ENCODE results near the gene SEC14L1. TPM values are rescaled to one million over a fixed set of nuclear protein-coding genes. Genes with fewer than 3 reads are reported as not detected.
A peak's percentile ranks its signal among the peaks of the same experiment; 100 is the strongest.
"Not testable (repeated sequence)": the region's sequence is repeated elsewhere in the genome, so short reads cannot be mapped to it uniquely, and the experiment has no call there.

The SEC14L1 gene
- total RNA-seq, 1 experiment from 2014 or later = 81.0 TPM

- Mint-ChIP-seq H3K9me3 (no peaks in the 10 kb centered on the region), H3K36me3 (no peaks in the 10 kb centered on the region), H3K27ac (no peak overlapping the region), H3K4me1 (peaks cover 16% of the 10 kb centered on the region), H3K27me3 (ENCODE audit: low read depth) (peaks cover 2% of the 10 kb centered on the region; the same call in 1 of the 2 replicates), H3K4me3 (no peak overlapping the region)
- TF ChIP-seq TEAD1 (CRISPR knock-in tag; IDR thresholded peaks at IDR 0.05) (no peak), ERG (CRISPR knock-in tag; IDR thresholded peaks at IDR 0.05) (no peak), MAX (CRISPR knock-in tag; IDR thresholded peaks at IDR 0.05) (no peak), FOXP1 (CRISPR knock-in tag; IDR thresholded peaks at IDR 0.05; ENCODE audit: borderline replicate concordance) (no peak), GABPB1 (CRISPR knock-in tag; IDR thresholded peaks at IDR 0.05) (0 out of 2 replicates have a peak, but pooled peaks have one; percentile 30)
- TF ChIP-seq, protein P1, sequence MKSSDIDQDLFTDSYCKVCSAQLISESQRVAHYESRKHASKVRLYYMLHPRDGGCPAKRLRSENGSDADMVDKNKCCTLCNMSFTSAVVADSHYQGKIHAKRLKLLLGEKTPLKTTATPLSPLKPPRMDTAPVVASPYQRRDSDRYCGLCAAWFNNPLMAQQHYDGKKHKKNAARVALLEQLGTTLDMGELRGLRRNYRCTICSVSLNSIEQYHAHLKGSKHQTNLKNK (CRISPR knock-in tag; IDR thresholded peaks at IDR 0.05) = no peak
- ATAC-seq (peak; percentile 47), DNase-seq (ENCODE audit: low spot score) (no peak)
- ChIA-PET POLR2A (interaction anchor here (1.1 kb wide), 1 partner anchor 20 kb away, joined by 3 read pairs; no protein-coding TSS in a partner anchor), CTCF (interaction anchor here (0.5 to 2.1 kb wide), 16 partner anchors 12 to 722 kb away, joined by 3 to 10 read pairs (median 4); partner anchors contain the start of genes MGAT5B and SEC14L1)
Measured at GRCh38 chr17:77254951-77255825, 114.4 kb downstream of the SEC14L1 start.

DNA sequence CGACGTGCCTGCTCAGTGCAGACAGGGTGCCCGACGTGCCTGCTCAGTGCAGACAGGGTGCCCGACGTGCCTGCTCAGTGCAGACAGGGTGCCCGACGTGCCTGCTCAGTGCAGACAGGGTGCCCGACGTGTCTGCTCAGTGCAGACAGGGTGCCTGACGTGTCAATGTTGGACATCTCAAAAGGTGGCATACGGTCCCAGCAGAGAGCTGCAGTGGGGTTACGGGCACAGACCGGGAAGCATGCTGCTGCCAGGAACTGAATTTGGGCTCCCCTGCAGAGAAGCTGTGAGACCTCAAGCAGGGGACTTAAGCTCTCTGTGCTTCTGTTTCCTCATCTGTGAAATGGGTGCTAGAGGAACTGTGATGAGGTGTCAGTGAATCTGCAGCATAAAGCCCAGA is 115.2 kb downstream of the SEC14L1 start:
- H3K4me3 Mint-ChIP-seq; ATAC-seq; H3K36me3 Mint-ChIP-seq; H3K27ac Mint-ChIP-seq; H3K27me3 Mint-ChIP-seq (ENCODE audit: low read depth); DNase-seq (ENCODE audit: low spot score); H3K9me3 Mint-ChIP-seq: not testable (repeated sequence)
- ChIA-PET CTCF (interaction anchor here (0.7 to 2.1 kb wide), 10 partner anchors 11 to 388 kb away, joined by 3 to 10 read pairs (median 4); partner anchors contain the start of genes MGAT5B and SEC14L1), POLR2A (interaction anchor here (1.1 kb wide), 1 partner anchor 21 kb away, joined by 3 read pairs; no protein-coding TSS in a partner anchor)
- H3K4me1 Mint-ChIP-seq = peaks cover 16% of the 10 kb centered on the region

GRCh38 chr17:77256710-77257109 is 115.9 kb downstream of the SEC14L1 start:
- ChIA-PET POLR2A (no interaction called here), CTCF (interaction anchor here (0.6 to 2.1 kb wide), 9 partner anchors 10 to 386 kb away, joined by 3 to 6 read pairs (median 3); no protein-coding TSS in a partner anchor)
- Mint-ChIP-seq H3K4me3 (no peak overlapping the region), H3K27ac (no peak overlapping the region), H3K36me3 (no peaks in the 10 kb centered on the region), H3K4me1 (peaks cover 16% of the 10 kb centered on the region), H3K9me3 (no peaks in the 10 kb centered on the region), H3K27me3 (ENCODE audit: low read depth) (peaks cover 2% of the 10 kb centered on the region; the same call in 1 of the 2 replicates)
- TF ChIP-seq NR2C2 (CRISPR knock-in tag; IDR thresholded peaks at IDR 0.05) = no peak
- TF ChIP-seq NR3C1 (CRISPR knock-in tag; conservative IDR thresholded peaks at IDR 0.05; ENCODE audit: low read depth) = no peak
- TF ChIP-seq SP1 (CRISPR knock-in tag; conservative IDR thresholded peaks at IDR 0.05) = no peak
- TF ChIP-seq, protein P2, sequence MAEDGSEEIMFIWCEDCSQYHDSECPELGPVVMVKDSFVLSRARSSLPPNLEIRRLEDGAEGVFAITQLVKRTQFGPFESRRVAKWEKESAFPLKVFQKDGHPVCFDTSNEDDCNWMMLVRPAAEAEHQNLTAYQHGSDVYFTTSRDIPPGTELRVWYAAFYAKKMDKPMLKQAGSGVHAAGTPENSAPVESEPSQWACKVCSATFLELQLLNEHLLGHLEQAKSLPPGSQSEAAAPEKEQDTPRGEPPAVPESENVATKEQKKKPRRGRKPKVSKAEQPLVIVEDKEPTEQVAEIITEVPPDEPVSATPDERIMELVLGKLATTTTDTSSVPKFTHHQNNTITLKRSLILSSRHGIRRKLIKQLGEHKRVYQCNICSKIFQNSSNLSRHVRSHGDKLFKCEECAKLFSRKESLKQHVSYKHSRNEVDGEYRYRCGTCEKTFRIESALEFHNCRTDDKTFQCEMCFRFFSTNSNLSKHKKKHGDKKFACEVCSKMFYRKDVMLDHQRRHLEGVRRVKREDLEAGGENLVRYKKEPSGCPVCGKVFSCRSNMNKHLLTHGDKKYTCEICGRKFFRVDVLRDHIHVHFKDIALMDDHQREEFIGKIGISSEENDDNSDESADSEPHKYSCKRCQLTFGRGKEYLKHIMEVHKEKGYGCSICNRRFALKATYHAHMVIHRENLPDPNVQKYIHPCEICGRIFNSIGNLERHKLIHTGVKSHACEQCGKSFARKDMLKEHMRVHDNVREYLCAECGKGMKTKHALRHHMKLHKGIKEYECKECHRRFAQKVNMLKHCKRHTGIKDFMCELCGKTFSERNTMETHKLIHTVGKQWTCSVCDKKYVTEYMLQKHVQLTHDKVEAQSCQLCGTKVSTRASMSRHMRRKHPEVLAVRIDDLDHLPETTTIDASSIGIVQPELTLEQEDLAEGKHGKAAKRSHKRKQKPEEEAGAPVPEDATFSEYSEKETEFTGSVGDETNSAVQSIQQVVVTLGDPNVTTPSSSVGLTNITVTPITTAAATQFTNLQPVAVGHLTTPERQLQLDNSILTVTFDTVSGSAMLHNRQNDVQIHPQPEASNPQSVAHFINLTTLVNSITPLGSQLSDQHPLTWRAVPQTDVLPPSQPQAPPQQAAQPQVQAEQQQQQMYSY (CRISPR knock-in tag; IDR thresholded peaks at IDR 0.05) = no peak
- no peak for TF ChIP-seq ZNF138 (CRISPR knock-in tag; conservative IDR thresholded peaks at IDR 0.05)
- TF ChIP-seq GTF2I (CRISPR knock-in tag; conservative IDR thresholded peaks at IDR 0.05) = no peak
- no peak for TF ChIP-seq NFYB (CRISPR knock-in tag; conservative IDR thresholded peaks at IDR 0.05; ENCODE audit: low read depth)
- no peak for TF ChIP-seq ZBTB21 (CRISPR knock-in tag; IDR thresholded peaks at IDR 0.05; ENCODE audit: borderline replicate concordance)
- TF ChIP-seq, protein P3, sequence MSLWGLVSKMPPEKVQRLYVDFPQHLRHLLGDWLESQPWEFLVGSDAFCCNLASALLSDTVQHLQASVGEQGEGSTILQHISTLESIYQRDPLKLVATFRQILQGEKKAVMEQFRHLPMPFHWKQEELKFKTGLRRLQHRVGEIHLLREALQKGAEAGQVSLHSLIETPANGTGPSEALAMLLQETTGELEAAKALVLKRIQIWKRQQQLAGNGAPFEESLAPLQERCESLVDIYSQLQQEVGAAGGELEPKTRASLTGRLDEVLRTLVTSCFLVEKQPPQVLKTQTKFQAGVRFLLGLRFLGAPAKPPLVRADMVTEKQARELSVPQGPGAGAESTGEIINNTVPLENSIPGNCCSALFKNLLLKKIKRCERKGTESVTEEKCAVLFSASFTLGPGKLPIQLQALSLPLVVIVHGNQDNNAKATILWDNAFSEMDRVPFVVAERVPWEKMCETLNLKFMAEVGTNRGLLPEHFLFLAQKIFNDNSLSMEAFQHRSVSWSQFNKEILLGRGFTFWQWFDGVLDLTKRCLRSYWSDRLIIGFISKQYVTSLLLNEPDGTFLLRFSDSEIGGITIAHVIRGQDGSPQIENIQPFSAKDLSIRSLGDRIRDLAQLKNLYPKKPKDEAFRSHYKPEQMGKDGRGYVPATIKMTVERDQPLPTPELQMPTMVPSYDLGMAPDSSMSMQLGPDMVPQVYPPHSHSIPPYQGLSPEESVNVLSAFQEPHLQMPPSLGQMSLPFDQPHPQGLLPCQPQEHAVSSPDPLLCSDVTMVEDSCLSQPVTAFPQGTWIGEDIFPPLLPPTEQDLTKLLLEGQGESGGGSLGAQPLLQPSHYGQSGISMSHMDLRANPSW (CRISPR knock-in tag; conservative IDR thresholded peaks at IDR 0.05; ENCODE audit: low read depth) = no peak
- TF ChIP-seq, protein P4, sequence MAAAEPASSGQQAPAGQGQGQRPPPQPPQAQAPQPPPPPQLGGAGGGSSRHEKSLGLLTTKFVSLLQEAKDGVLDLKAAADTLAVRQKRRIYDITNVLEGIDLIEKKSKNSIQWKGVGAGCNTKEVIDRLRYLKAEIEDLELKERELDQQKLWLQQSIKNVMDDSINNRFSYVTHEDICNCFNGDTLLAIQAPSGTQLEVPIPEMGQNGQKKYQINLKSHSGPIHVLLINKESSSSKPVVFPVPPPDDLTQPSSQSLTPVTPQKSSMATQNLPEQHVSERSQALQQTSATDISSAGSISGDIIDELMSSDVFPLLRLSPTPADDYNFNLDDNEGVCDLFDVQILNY (CRISPR knock-in tag; IDR thresholded peaks at IDR 0.05) = no peak
- no peak for TF ChIP-seq E2F1 (CRISPR knock-in tag; IDR thresholded peaks at IDR 0.05)
- DNase-seq (ENCODE audit: low spot score) = no peak
- ATAC-seq = no peak

Data from WTC11 (cell line).